ENCODE results near the gene RFX7.

GRCh38 chr15:56185980-56186379 lies 57.7 kb downstream of the RFX7 start:
- TF ChIP-seq, protein P1, sequence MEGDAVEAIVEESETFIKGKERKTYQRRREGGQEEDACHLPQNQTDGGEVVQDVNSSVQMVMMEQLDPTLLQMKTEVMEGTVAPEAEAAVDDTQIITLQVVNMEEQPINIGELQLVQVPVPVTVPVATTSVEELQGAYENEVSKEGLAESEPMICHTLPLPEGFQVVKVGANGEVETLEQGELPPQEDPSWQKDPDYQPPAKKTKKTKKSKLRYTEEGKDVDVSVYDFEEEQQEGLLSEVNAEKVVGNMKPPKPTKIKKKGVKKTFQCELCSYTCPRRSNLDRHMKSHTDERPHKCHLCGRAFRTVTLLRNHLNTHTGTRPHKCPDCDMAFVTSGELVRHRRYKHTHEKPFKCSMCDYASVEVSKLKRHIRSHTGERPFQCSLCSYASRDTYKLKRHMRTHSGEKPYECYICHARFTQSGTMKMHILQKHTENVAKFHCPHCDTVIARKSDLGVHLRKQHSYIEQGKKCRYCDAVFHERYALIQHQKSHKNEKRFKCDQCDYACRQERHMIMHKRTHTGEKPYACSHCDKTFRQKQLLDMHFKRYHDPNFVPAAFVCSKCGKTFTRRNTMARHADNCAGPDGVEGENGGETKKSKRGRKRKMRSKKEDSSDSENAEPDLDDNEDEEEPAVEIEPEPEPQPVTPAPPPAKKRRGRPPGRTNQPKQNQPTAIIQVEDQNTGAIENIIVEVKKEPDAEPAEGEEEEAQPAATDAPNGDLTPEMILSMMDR (IDR thresholded peaks at IDR 0.05), result no peak
- no peak for TF ChIP-seq POLR2A (IDR thresholded peaks at IDR 0.05)
